MM.1S (cell line): ENCODE data around the gene BUD31.

Experiments
- DNase-seq: peaks from one replicate; pipeline ENCODE4 v3.0.0-alpha.2; 2015
- H2AFZ ChIP-seq: fragments of 300-600 bp; sonication (generic); 2 replicates; pipeline ENCODE4 v1.6.0; 2016; ENCODE audit warnings: antibody characterized with exemption, low read length
- H3F3A ChIP-seq: fragments of 300-600 bp; sonication (generic); 2 replicates; pipeline ENCODE4 v1.6.1; 2016; ENCODE audit warnings: mild to moderate bottlenecking, antibody characterized with exemption, low read length, moderate library complexity, mixed read lengths; ENCODE audit not compliant: insufficient read depth
- H3K27ac ChIP-seq: fragments of 300-600 bp; sonication (generic); 2 replicates; pipeline ENCODE4 v1.5.1; 2016; ENCODE audit warnings: mild to moderate bottlenecking, low read length
- H3K27me3 ChIP-seq: fragments of 300-600 bp; sonication (generic); replicated peaks from 2 replicates; pipeline ENCODE4 v1.6.0; 2016; ENCODE audit warnings: low read length; ENCODE audit not compliant: insufficient read depth
- H3K36me3 ChIP-seq: fragments of 300-600 bp; sonication (generic); replicated peaks from 2 replicates; pipeline ENCODE4 v1.6.1; 2016; ENCODE audit warnings: mild to moderate bottlenecking, low read length, mixed read lengths; ENCODE audit not compliant: insufficient read depth
- H3K4me1 ChIP-seq: fragments of 300-600 bp; sonication (generic); 2 replicates; pipeline ENCODE4 v1.6.1; 2016; ENCODE audit warnings: low read length, mixed read lengths
- H3K4me2 ChIP-seq: fragments of 300-600 bp; sonication (generic); 2 replicates; pipeline ENCODE4 v1.6.0; 2016; ENCODE audit warnings: low read depth, low read length
- H3K4me3 ChIP-seq: fragments of 300-600 bp; sonication (generic); 2 replicates; pipeline ENCODE4 v1.5.1; 2016; ENCODE audit warnings: low read length, mixed read lengths
- H3K79me2 ChIP-seq: fragments of 300-600 bp; sonication (generic); 2 replicates; pipeline ENCODE4 v1.6.1; 2016; ENCODE audit warnings: mixed run types, low read length, mixed read lengths
- H3K9ac ChIP-seq: fragments of 300-600 bp; sonication (generic); 2 replicates; pipeline ENCODE4 v1.6.1; 2016; ENCODE audit warnings: low read length, mixed read lengths
- H3K9me2 ChIP-seq: fragments of 300-600 bp; sonication (generic); replicated peaks from 2 replicates; pipeline ENCODE4 v1.6.1; 2016; ENCODE audit warnings: mild to moderate bottlenecking, low read length, mixed read lengths; ENCODE audit not compliant: insufficient read depth
- H3K9me3 ChIP-seq: fragments of 300-600 bp; sonication (generic); replicated peaks from 2 replicates; pipeline ENCODE4 v1.6.1; 2016; ENCODE audit warnings: mild to moderate bottlenecking, low read length, mixed read lengths; ENCODE audit not compliant: insufficient read depth
- H4K20me1 ChIP-seq: fragments of 300-600 bp; sonication (generic); 2 replicates; pipeline ENCODE4 v1.6.1; 2016; ENCODE audit warnings: mild to moderate bottlenecking, low read length, moderate library complexity, mixed read lengths; ENCODE audit not compliant: insufficient read depth
- CTCF ChIP-seq: fragments of 300-600 bp; sonication (generic); IDR thresholded peaks from 2 replicates; pipeline ENCODE4 v1.5.1; 2016; ENCODE audit warnings: antibody characterized with exemption, low read length, mixed read lengths
- EZH2 ChIP-seq: fragments of 300-600 bp; sonication (generic); optimal IDR thresholded peaks from 2 replicates; pipeline ENCODE3; 2017; ENCODE audit warnings: low read depth, mild to moderate bottlenecking, antibody characterized with exemption, low read length, mixed read lengths
- EZH2phosphoT487 ChIP-seq: fragments of 300-600 bp; sonication (generic); IDR thresholded peaks from 2 replicates; pipeline ENCODE4 v1.6.1; 2018; ENCODE audit warnings: antibody characterized with exemption, low read length

Gene BUD31

DNA sequence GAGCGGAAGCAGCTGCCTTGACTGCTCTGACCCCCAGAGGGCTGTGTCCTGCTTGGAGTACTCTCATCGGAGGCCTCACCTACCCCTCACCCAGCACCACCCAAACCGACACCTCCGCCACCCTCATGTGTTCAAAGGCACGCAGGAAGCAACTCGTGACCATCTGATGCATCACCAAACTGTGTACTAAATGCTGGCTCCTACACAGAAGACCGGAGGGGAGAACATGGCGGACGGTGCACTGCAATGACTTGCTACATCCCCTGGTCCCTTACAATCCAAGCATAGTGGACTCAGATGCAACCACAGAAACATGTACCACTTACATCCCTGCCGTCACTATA lies 3.8 kb upstream of the BUD31 start:
- Histone ChIP-seq H3K9me3 (no peaks in the 10 kb centered on the region), H3F3A (0 out of 2 replicates have a peak, but pooled peaks cover 4% of the 10 kb centered on the region), H3K27ac (no peak overlapping the region), H3K79me2 (peaks cover 68% of the 10 kb centered on the region), H3K27me3 (no peaks in the 10 kb centered on the region), H2AFZ (no peak overlapping the region), H3K9ac (no peak overlapping the region), H3K4me3 (no peak overlapping the region), H3K4me2 (no peak overlapping the region), H3K9me2 (no peaks in the 10 kb centered on the region), H3K36me3 (no peaks in the 10 kb centered on the region), H4K20me1 (no peaks in the 10 kb centered on the region; the same call in 1 of the 2 replicates), H3K4me1 (peaks cover 11% of the 10 kb centered on the region)
- no peak for DNase-seq
- TF ChIP-seq EZH2 (no peak), CTCF (no peak), EZH2phosphoT487 (no peak)

DNA sequence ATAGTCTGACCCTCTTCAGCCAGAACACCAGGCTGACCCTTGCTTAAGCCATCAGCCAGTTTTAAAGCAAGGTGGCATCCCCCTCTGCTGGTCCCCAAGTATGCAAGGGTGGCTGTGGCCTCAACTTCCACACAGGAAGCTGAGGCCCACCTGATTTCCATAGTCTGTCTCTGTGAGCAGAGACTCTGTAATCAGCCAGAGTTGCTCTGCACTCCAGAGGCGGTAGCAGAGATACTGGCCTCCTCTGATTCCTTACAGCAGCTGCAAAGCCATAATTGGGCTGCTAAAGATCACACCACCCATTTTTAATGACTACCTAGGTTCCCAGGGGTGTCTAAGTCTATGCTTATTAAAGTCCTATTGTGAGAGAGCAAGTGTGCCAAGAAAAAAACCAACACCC lies 2.2 kb upstream of the BUD31 start:
- Histone ChIP-seq H3K79me2 (peaks cover 83% of the 10 kb centered on the region), H3K4me3 (no peak overlapping the region), H3F3A (0 out of 2 replicates have a peak, but pooled peaks cover 4% of the 10 kb centered on the region), H4K20me1 (no peaks in the 10 kb centered on the region; the same call in 1 of the 2 replicates), H3K4me1 (peaks cover 11% of the 10 kb centered on the region), H3K27ac (no peak overlapping the region), H3K27me3 (no peaks in the 10 kb centered on the region), H3K4me2 (peak overlapping the region; percentile 91; the same call in 1 of the 2 replicates), H2AFZ (no peak overlapping the region), H3K9me3 (no peaks in the 10 kb centered on the region), H3K9ac (peak overlapping the region; percentile 92; the same call in 1 of the 2 replicates), H3K36me3 (no peaks in the 10 kb centered on the region), H3K9me2 (no peaks in the 10 kb centered on the region)
- no peak for DNase-seq
- no peak for TF ChIP-seq CTCF
- TF ChIP-seq EZH2phosphoT487, result no peak
- TF ChIP-seq EZH2, result no peak

DNA sequence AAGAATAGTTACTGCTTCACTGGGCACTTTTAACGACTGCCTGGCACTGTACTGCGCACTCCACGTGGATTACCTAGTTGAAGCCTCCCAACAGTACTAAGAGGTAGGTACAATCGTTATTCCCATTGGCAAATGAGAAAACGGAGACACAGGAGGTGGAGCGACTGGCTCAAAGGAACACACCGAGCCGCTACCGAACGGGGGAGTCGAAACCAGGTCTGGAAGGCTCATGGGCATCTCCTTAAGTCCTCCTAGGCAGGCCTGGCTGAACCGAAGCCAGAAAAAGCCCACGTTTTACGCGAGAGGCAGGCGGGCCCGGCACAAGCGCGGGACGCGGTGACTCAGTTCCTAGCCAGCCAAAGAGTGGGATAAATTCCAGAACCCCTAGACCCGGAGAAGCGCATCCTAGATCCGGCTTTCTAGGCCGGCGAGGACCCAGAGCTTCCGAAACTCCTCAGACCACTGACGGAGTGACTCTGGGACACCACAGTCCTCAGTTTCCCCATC lies 844 bp upstream of the BUD31 start:
- peak overlapping the region; percentile 91 for H3K4me2 ChIP-seq
- peak overlapping the region; percentile 94 for H3K4me3 ChIP-seq
- peaks cover 92% of the 10 kb centered on the region for H3K79me2 ChIP-seq
- no peaks in the 10 kb centered on the region for H3K9me3 ChIP-seq
- peaks cover 11% of the 10 kb centered on the region for H3K4me1 ChIP-seq
- 0 out of 2 replicates have a peak, but pooled peaks cover 4% of the 10 kb centered on the region for H3F3A ChIP-seq
- DNase-seq, result no peak
- H2AFZ ChIP-seq, result peak overlapping the region; percentile 83
- TF ChIP-seq CTCF, result no peak
- TF ChIP-seq EZH2phosphoT487, result no peak
- TF ChIP-seq EZH2, result no peak
- peak overlapping the region; percentile 88; the same call in 1 of the 2 replicates for H3K27ac ChIP-seq
- no peaks in the 10 kb centered on the region for H3K9me2 ChIP-seq
- H3K27me3 ChIP-seq, result no peaks in the 10 kb centered on the region
- no peaks in the 10 kb centered on the region; the same call in 1 of the 2 replicates for H4K20me1 ChIP-seq
- peaks cover 4% of the 10 kb centered on the region; the same call in 1 of the 2 replicates for H3K36me3 ChIP-seq
- H3K9ac ChIP-seq, result peak overlapping the region; percentile 92
